GM23338 (cell line): ENCODE results near the gene AP3M1.

ENCODE experiments used
- CREB1 ChIP-seq: fragments of 250-450 bp; sonication (Bioruptor Pico); IDR thresholded peaks from 2 replicates; pipeline ENCODE4 v1.5.0; 2020; ENCODE audit warnings: low read depth, mild to moderate bottlenecking, moderate library complexity
- CTCF ChIP-seq, 2 experiments: fragments of 200-600 bp in 1 of 2; sonication (generic) in 1 of 2; conservative IDR thresholded peaks; 2 replicates each; pipeline versions ENCODE4 v1.5.1 to v1.6.1; 2016 to 2017; ENCODE audit warnings: antibody characterized with exemption in 2 of 2, low read depth in 2 of 2, mild to moderate bottlenecking in 2 of 2, moderate library complexity in 1 of 2
- EZH2 ChIP-seq: fragments of 200-600 bp; sonication (generic); IDR thresholded peaks from one replicate; pipeline ENCODE4 v1.8.0; 2017; ENCODE audit warnings: antibody characterized with exemption, mild to moderate bottlenecking, low read depth; ENCODE audit not compliant: unreplicated experiment
- EZH2phosphoT487 ChIP-seq: fragments of 200-600 bp; sonication (generic); IDR thresholded peaks from one replicate; pipeline ENCODE4 v1.8.1; 2018; ENCODE audit warnings: antibody characterized with exemption; ENCODE audit not compliant: unreplicated experiment
- JUNB ChIP-seq: IDR thresholded peaks from one replicate; pipeline ENCODE4 v1.6.1; 2016; ENCODE audit warnings: antibody characterized with exemption; ENCODE audit not compliant: unreplicated experiment
- NANOG ChIP-seq: IDR thresholded peaks from 2 replicates; pipeline ENCODE4 v1.6.1; 2016; ENCODE audit warnings: antibody characterized with exemption, borderline replicate concordance
- POLR2AphosphoS5 ChIP-seq: IDR thresholded peaks from 2 replicates; pipeline ENCODE4 v1.6.1; 2016; ENCODE audit warnings: antibody characterized with exemption, low read depth
- STAT1 ChIP-seq: IDR thresholded peaks from one replicate; pipeline ENCODE4 v1.6.1; 2016; ENCODE audit warnings: antibody characterized with exemption; ENCODE audit not compliant: unreplicated experiment
- ZNF331 ChIP-seq: fragments of 250-450 bp; sonication (Bioruptor Pico); IDR thresholded peaks from 2 replicates; pipeline ENCODE4 v1.5.0; 2020; ENCODE audit warnings: low read depth, mild to moderate bottlenecking, moderate library complexity
- ZNF462 ChIP-seq: fragments of 250-450 bp; sonication (Bioruptor Pico); IDR thresholded peaks from 2 replicates; pipeline ENCODE4 v1.5.0; 2020; ENCODE audit warnings: mild to moderate bottlenecking, moderate library complexity
- TF ChIP-seq, protein P1 (sequence below): IDR thresholded peaks from 2 replicates; pipeline ENCODE4 v1.6.1; 2016; ENCODE audit warnings: antibody characterized with exemption
- TF ChIP-seq, protein P2 (sequence below): IDR thresholded peaks from one replicate; pipeline ENCODE4 v1.6.1; 2018; ENCODE audit warnings: antibody characterized with exemption; ENCODE audit not compliant: unreplicated experiment

DNA sequence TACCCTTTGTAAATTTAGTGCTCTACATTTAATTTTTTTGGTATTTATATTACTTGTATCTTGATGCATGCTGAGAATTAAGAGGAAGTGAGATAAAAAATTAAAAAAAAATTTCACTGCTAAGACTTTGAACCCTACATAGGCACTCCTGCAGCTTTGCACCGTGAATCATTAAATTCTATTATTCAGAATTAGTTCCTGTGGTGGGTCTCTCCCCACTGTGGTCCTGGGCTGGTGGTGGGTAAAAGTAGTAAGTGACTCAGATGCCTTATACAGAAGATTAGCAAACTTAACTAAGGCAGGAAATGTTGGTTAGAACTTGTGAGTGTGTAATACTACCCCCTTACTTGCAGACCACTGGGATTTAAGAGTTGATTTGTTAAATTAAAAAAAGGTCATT, 72.6 kb downstream of the AP3M1 start:
- TF ChIP-seq CTCF (conservative IDR thresholded peaks at IDR 0.05; ENCODE audit: low read depth in 2 of 2) (no peak), POLR2AphosphoS5 (no peak), EZH2 (no peak), JUNB (no peak), EZH2phosphoT487 (no peak), STAT1 (no peak), CREB1 (CRISPR knock-in tag) (no peak), NANOG (no peak), ZNF331 (CRISPR knock-in tag) (no peak), ZNF462 (CRISPR knock-in tag) (no peak)
- TF ChIP-seq, protein P1, sequence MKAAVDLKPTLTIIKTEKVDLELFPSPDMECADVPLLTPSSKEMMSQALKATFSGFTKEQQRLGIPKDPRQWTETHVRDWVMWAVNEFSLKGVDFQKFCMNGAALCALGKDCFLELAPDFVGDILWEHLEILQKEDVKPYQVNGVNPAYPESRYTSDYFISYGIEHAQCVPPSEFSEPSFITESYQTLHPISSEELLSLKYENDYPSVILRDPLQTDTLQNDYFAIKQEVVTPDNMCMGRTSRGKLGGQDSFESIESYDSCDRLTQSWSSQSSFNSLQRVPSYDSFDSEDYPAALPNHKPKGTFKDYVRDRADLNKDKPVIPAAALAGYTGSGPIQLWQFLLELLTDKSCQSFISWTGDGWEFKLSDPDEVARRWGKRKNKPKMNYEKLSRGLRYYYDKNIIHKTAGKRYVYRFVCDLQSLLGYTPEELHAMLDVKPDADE = no peak
- TF ChIP-seq, protein P2, sequence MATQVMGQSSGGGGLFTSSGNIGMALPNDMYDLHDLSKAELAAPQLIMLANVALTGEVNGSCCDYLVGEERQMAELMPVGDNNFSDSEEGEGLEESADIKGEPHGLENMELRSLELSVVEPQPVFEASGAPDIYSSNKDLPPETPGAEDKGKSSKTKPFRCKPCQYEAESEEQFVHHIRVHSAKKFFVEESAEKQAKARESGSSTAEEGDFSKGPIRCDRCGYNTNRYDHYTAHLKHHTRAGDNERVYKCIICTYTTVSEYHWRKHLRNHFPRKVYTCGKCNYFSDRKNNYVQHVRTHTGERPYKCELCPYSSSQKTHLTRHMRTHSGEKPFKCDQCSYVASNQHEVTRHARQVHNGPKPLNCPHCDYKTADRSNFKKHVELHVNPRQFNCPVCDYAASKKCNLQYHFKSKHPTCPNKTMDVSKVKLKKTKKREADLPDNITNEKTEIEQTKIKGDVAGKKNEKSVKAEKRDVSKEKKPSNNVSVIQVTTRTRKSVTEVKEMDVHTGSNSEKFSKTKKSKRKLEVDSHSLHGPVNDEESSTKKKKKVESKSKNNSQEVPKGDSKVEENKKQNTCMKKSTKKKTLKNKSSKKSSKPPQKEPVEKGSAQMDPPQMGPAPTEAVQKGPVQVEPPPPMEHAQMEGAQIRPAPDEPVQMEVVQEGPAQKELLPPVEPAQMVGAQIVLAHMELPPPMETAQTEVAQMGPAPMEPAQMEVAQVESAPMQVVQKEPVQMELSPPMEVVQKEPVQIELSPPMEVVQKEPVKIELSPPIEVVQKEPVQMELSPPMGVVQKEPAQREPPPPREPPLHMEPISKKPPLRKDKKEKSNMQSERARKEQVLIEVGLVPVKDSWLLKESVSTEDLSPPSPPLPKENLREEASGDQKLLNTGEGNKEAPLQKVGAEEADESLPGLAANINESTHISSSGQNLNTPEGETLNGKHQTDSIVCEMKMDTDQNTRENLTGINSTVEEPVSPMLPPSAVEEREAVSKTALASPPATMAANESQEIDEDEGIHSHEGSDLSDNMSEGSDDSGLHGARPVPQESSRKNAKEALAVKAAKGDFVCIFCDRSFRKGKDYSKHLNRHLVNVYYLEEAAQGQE = no peak
